Measurements from ENCODE around the gene MAP2K5.

Gene MAP2K5

GRCh38 chr15:67735896-67736295 lies 193.4 kb downstream of the MAP2K5 start:
- TF ChIP-seq CTCF (IDR thresholded peaks at IDR 0.05; ENCODE audit: borderline replicate concordance, insufficient read depth, low read depth, low read length), result no peak
- H3K4me3 ChIP-seq (ENCODE audit: low read depth, low read length), result no peak overlapping the region

- no peak overlapping the region for H3K4me3 ChIP-seq (ENCODE audit: low read depth, low read length)
- no peak for TF ChIP-seq CTCF (IDR thresholded peaks at IDR 0.05; ENCODE audit: borderline replicate concordance, insufficient read depth, low read depth, low read length)
These were observed 194.3 kb downstream of the MAP2K5 start for GRCh38 chr15:67736810-67737209.

- no peak overlapping the region for H3K4me3 ChIP-seq (ENCODE audit: low read depth, low read length)
- no peak for TF ChIP-seq CTCF (IDR thresholded peaks at IDR 0.05; ENCODE audit: borderline replicate concordance, insufficient read depth, low read depth, low read length)
These were observed 195.6 kb downstream of the MAP2K5 start for GRCh38 chr15:67738056-67738455.

GRCh38 chr15:67740405-67740804 lies 197.9 kb downstream of the MAP2K5 start:
- no peak overlapping the region for H3K4me3 ChIP-seq (ENCODE audit: low read depth, low read length)
- no peak for TF ChIP-seq CTCF (IDR thresholded peaks at IDR 0.05; ENCODE audit: borderline replicate concordance, insufficient read depth, low read depth, low read length)

- H3K4me3 ChIP-seq (ENCODE audit: low read depth, low read length), result no peak overlapping the region
- TF ChIP-seq CTCF (IDR thresholded peaks at IDR 0.05; ENCODE audit: borderline replicate concordance, insufficient read depth, low read depth, low read length), result no peak
These were observed 198.8 kb downstream of the MAP2K5 start for GRCh38 chr15:67741308-67741707.

- no peak for TF ChIP-seq CTCF (IDR thresholded peaks at IDR 0.05; ENCODE audit: borderline replicate concordance, insufficient read depth, low read depth, low read length)
- no peak overlapping the region for H3K4me3 ChIP-seq (ENCODE audit: low read depth, low read length)
These were observed 201.1 kb downstream of the MAP2K5 start for GRCh38 chr15:67743558-67743957.

- H3K4me3 ChIP-seq (ENCODE audit: low read depth, low read length), result no peak overlapping the region
- no peak for TF ChIP-seq CTCF (IDR thresholded peaks at IDR 0.05; ENCODE audit: borderline replicate concordance, insufficient read depth, low read depth, low read length)
These were observed 202.0 kb downstream of the MAP2K5 start for GRCh38 chr15:67744331-67745072.

Data from GM12875 (cell line).